Measurements from ENCODE around the gene RFX5. TPM values are rescaled to one million over a fixed set of nuclear protein-coding genes. Genes with fewer than 3 reads are reported as not detected.

RFX5 gene
- total RNA-seq, 1 donor from 2014 or later = 61.3 TPM

DNA sequence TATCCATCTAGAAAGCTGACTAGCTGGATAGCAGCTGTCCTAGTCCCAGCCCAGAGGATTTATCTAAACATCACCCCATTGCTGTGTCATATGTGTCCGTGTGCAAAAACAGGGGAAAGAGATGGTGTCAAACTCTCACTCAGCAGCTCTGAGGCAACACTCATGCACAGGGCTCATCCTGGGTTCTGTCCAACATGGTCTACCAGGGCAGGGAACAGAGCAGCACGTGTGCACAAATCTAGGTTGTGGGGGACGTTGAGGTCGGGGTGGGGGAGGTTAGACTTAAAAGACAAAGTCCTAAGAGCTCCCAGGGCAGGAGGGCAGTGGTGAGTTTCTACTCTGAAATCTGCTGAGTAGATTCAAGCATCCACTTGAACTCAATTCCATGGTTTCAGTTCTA lies 36.0 kb downstream of the RFX5 start:
- Histone ChIP-seq H3K36me3 (ENCODE audit: insufficient read depth, low read length) (peaks cover 41% of the 10 kb centered on the region), H3K4me3 (ENCODE audit: insufficient read depth, low read depth, low read length) (peak overlapping the region; percentile 1), H3K9ac (ENCODE audit: low read length) (peak overlapping the region; percentile 27), H3K27me3 (ENCODE audit: insufficient read depth, low read length) (no peaks in the 10 kb centered on the region), H3K4me2 (ENCODE audit: low read length) (peak overlapping the region; percentile 70), H3K9me3 (ENCODE audit: insufficient read depth, low read depth, low read length) (no peaks in the 10 kb centered on the region), H4K20me1 (ENCODE audit: insufficient read depth, low read length) (peaks cover 40% of the 10 kb centered on the region), H2AFZ (ENCODE audit: low read depth, low read length) (no peak overlapping the region), H3K27ac (ENCODE audit: low read depth, low read length) (peak overlapping the region; percentile 67), H3K79me2 (ENCODE audit: insufficient read depth, low read length) (peaks cover 54% of the 10 kb centered on the region), H3K4me1 (ENCODE audit: insufficient read depth, low read length) (peaks cover 56% of the 10 kb centered on the region)
- H3K36me3 Mint-ChIP-seq (ENCODE audit: low read depth, unreplicated experiment) = peaks cover 43% of the 10 kb centered on the region
- FAIRE-seq (no peak), DNase-seq (ENCODE audit: low read depth) (no peak)
- peak overlapping the region; percentile 100 for H3K27ac Mint-ChIP-seq (ENCODE audit: unreplicated experiment)
- H3K4me3 Mint-ChIP-seq (ENCODE audit: unreplicated experiment) = peak overlapping the region; percentile 64
- peaks cover 63% of the 10 kb centered on the region for H3K4me1 Mint-ChIP-seq (ENCODE audit: low read depth, unreplicated experiment)
- no peaks in the 10 kb centered on the region for H3K9me3 Mint-ChIP-seq (ENCODE audit: unreplicated experiment)
- TF ChIP-seq, protein P1, sequence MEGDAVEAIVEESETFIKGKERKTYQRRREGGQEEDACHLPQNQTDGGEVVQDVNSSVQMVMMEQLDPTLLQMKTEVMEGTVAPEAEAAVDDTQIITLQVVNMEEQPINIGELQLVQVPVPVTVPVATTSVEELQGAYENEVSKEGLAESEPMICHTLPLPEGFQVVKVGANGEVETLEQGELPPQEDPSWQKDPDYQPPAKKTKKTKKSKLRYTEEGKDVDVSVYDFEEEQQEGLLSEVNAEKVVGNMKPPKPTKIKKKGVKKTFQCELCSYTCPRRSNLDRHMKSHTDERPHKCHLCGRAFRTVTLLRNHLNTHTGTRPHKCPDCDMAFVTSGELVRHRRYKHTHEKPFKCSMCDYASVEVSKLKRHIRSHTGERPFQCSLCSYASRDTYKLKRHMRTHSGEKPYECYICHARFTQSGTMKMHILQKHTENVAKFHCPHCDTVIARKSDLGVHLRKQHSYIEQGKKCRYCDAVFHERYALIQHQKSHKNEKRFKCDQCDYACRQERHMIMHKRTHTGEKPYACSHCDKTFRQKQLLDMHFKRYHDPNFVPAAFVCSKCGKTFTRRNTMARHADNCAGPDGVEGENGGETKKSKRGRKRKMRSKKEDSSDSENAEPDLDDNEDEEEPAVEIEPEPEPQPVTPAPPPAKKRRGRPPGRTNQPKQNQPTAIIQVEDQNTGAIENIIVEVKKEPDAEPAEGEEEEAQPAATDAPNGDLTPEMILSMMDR (IDR thresholded peaks at IDR 0.05; ENCODE audit: insufficient read depth, low read depth, low read length) = no peak
- TF ChIP-seq EZH2 (IDR thresholded peaks at IDR 0.05; ENCODE audit: insufficient read depth, low read length) = no peak
- no peaks in the 10 kb centered on the region for H3K27me3 Mint-ChIP-seq (ENCODE audit: low read depth, unreplicated experiment)

DNA sequence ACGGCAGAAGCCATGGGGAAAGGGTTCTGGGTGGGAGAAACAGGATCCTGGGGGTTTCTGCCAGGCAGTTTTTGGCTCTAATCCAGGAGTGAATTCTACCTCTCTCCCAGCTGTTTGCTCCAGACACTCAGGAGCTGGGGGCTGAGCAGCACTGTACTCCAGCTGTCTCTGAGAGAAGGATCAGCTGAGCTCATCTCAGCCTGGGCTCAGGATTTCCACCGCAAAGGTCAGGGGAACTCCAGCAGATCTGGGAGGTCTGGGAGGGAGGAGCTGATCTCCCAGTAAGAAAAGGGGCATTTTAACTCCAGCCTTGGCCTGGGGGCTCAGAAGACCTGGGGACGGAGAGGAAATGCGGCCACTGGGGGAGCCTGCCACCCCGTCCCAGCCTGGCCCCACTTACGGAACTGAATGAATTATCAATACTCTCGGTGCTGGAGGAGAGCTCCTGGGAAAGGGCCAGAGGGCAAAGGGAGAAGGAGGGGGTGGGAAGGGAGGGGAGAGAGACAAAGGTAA lies 37.2 kb downstream of the RFX5 start:
- Histone ChIP-seq H3K9me3 (ENCODE audit: insufficient read depth, low read depth, low read length) (no peaks in the 10 kb centered on the region), H3K27me3 (ENCODE audit: insufficient read depth, low read length) (no peaks in the 10 kb centered on the region), H3K36me3 (ENCODE audit: insufficient read depth, low read length) (peaks cover 42% of the 10 kb centered on the region), H4K20me1 (ENCODE audit: insufficient read depth, low read length) (peaks cover 39% of the 10 kb centered on the region), H3K4me2 (ENCODE audit: low read length) (peak overlapping the region; percentile 70), H3K4me1 (ENCODE audit: insufficient read depth, low read length) (peaks cover 56% of the 10 kb centered on the region), H3K4me3 (ENCODE audit: insufficient read depth, low read depth, low read length) (no peak overlapping the region), H3K27ac (ENCODE audit: low read depth, low read length) (peak overlapping the region; percentile 49), H2AFZ (ENCODE audit: low read depth, low read length) (no peak overlapping the region), H3K79me2 (ENCODE audit: insufficient read depth, low read length) (peaks cover 45% of the 10 kb centered on the region), H3K9ac (ENCODE audit: low read length) (peak overlapping the region; percentile 27)
- Mint-ChIP-seq H3K36me3 (ENCODE audit: low read depth, unreplicated experiment) (peaks cover 43% of the 10 kb centered on the region), H3K27ac (ENCODE audit: unreplicated experiment) (peak overlapping the region; percentile 100), H3K4me3 (ENCODE audit: unreplicated experiment) (peak overlapping the region; percentile 62), H3K4me1 (ENCODE audit: low read depth, unreplicated experiment) (peaks cover 63% of the 10 kb centered on the region), H3K9me3 (ENCODE audit: unreplicated experiment) (no peaks in the 10 kb centered on the region), H3K27me3 (ENCODE audit: low read depth, unreplicated experiment) (no peaks in the 10 kb centered on the region)
- DNase-seq (ENCODE audit: low read depth) (peak; percentile 31), FAIRE-seq (no peak)
- TF ChIP-seq, protein P1 (IDR thresholded peaks at IDR 0.05; ENCODE audit: insufficient read depth, low read depth, low read length) = no peak
- TF ChIP-seq EZH2 (IDR thresholded peaks at IDR 0.05; ENCODE audit: insufficient read depth, low read length) = no peak

DNA sequence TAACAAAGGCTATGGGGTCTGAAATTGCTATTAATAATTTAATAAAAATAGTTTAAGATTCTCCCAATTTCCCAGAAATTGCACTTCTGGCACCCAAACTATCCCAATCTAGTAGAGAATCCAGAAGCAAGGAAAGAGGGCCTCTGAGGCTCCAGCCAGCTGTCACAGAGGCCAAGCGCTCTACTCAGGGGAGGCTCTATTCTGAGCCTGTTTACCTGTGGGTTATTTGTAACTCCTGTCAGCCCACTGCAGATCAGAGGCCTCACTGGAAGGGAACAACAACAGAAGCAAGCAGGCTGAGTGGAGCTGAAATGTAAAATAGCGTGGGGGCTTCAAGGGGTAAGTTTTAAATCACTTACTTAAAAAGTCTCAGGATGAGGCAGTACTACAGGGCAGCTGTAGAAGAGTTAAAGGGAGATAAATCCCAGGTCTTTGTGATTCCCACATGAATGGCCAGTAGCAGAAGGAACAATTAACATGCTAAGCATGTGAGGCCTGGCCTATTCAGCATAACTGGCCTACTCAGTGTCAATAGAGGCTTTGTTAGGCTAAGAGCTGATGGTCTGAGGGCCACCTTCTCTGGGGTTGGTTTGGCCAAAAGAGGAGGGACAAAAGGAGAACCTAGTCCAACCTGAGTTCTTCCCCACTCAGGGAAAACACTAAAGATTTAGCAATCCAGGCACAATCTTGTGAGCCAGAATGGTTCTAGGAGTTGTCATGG lies 52.1 kb downstream of the RFX5 start:
- Histone ChIP-seq H3K4me1 (ENCODE audit: insufficient read depth, low read length) (no peaks in the 10 kb centered on the region), H4K20me1 (ENCODE audit: insufficient read depth, low read length) (peaks cover 3% of the 10 kb centered on the region), H3K9me3 (ENCODE audit: insufficient read depth, low read depth, low read length) (no peaks in the 10 kb centered on the region), H3K79me2 (ENCODE audit: insufficient read depth, low read length) (no peaks in the 10 kb centered on the region), H3K4me2 (ENCODE audit: low read length) (no peak overlapping the region), H3K27ac (ENCODE audit: low read depth, low read length) (no peak overlapping the region), H3K4me3 (ENCODE audit: insufficient read depth, low read depth, low read length) (no peak overlapping the region), H3K27me3 (ENCODE audit: insufficient read depth, low read length) (no peaks in the 10 kb centered on the region), H2AFZ (ENCODE audit: low read depth, low read length) (no peak overlapping the region), H3K36me3 (ENCODE audit: insufficient read depth, low read length) (peaks cover 47% of the 10 kb centered on the region), H3K9ac (ENCODE audit: low read length) (no peak overlapping the region)
- no peak overlapping the region for H3K27ac Mint-ChIP-seq (ENCODE audit: unreplicated experiment)
- TF ChIP-seq, protein P1 (IDR thresholded peaks at IDR 0.05; ENCODE audit: insufficient read depth, low read depth, low read length) = no peak
- no peak for TF ChIP-seq EZH2 (IDR thresholded peaks at IDR 0.05; ENCODE audit: insufficient read depth, low read length)
- H3K27me3 Mint-ChIP-seq (ENCODE audit: low read depth, unreplicated experiment) = no peaks in the 10 kb centered on the region
- no peak for FAIRE-seq
- no peaks in the 10 kb centered on the region for H3K4me1 Mint-ChIP-seq (ENCODE audit: low read depth, unreplicated experiment)
- no peak overlapping the region for H3K4me3 Mint-ChIP-seq (ENCODE audit: unreplicated experiment)
- peaks cover 33% of the 10 kb centered on the region for H3K36me3 Mint-ChIP-seq (ENCODE audit: low read depth, unreplicated experiment)
- peaks cover 2% of the 10 kb centered on the region for H3K9me3 Mint-ChIP-seq (ENCODE audit: unreplicated experiment)
- DNase-seq (ENCODE audit: low read depth) = no peak
